NCI-H748 (cell line): ENCODE measurements around the gene RPH3AL.

Experiments used
- DNase-seq: peaks from one replicate; lab custom pipeline; 2025; ENCODE audit not compliant: unreplicated experiment; lab: John Stamatoyannopoulos, UW

Gene RPH3AL

GRCh38 chr17:337022-337420 lies 15.6 kb downstream of the RPH3AL start:
- no peak for DNase-seq

GRCh38 chr17:336110-337021 lies 16.2 kb downstream of the RPH3AL start:
- DNase-seq, result peak; percentile 43

- DNase-seq, result peak; percentile 65
Observed at GRCh38 chr17:335691-336090, 16.9 kb downstream of the RPH3AL start.

- no peak for DNase-seq
Observed at GRCh38 chr17:334974-335481, 17.6 kb downstream of the RPH3AL start.

- DNase-seq, result no peak
Observed at GRCh38 chr17:333626-334396, 18.8 kb downstream of the RPH3AL start.

GRCh38 chr17:332558-333322 lies 19.9 kb downstream of the RPH3AL start:
- no peak for DNase-seq

- no peak for DNase-seq
Observed at GRCh38 chr17:332023-332422, 20.6 kb downstream of the RPH3AL start.

- DNase-seq, result no peak
Observed at GRCh38 chr17:330993-331701, 21.5 kb downstream of the RPH3AL start.

- no peak for DNase-seq
Observed at GRCh38 chr17:329784-330420, 22.7 kb downstream of the RPH3AL start.

GRCh38 chr17:327971-328370 lies 24.6 kb downstream of the RPH3AL start:
- no peak for DNase-seq

GRCh38 chr17:327296-327695 lies 25.3 kb downstream of the RPH3AL start:
- DNase-seq, result no peak

GRCh38 chr17:326010-326621 lies 26.5 kb downstream of the RPH3AL start:
- DNase-seq, result no peak

GRCh38 chr17:325270-326009 lies 27.2 kb downstream of the RPH3AL start:
- no peak for DNase-seq

- no peak for DNase-seq
Observed at GRCh38 chr17:323721-324571, 28.7 kb downstream of the RPH3AL start.

GRCh38 chr17:323181-323580 lies 29.4 kb downstream of the RPH3AL start:
- no peak for DNase-seq

- no peak for DNase-seq
Observed at GRCh38 chr17:322006-322780, 30.4 kb downstream of the RPH3AL start.

GRCh38 chr17:321386-321941 lies 31.1 kb downstream of the RPH3AL start:
- no peak for DNase-seq
